T-helper 1 cell treated with Interleukin-12 subunit alpha and Interleukin-12 subunit beta and Interleukin-4 antibody, amounts not matched to agents 30 ng/mL and 1 ng/mL, for 36 hours (primary cell): Measurements from ENCODE around the gene NDE1. TPM values are rescaled to one million over a fixed set of nuclear protein-coding genes. Genes with fewer than 3 reads are reported as not detected.

Experiments
- intact Hi-C: fragments of 100-400 bp; cut with micrococcal nuclease; formaldehyde crosslinking; loops from one replicate; pipeline ENCODE4 v1.15.1; 2024
- total RNA-seq: library from RNA; stranded (reverse); gene quantifications from 2 replicates; pipeline ENCODE4 v1.2.3, GENCODE V29; 2022

Gene NDE1
- total RNA-seq, 1 donor from 2014 or later: 126 TPM

DNA sequence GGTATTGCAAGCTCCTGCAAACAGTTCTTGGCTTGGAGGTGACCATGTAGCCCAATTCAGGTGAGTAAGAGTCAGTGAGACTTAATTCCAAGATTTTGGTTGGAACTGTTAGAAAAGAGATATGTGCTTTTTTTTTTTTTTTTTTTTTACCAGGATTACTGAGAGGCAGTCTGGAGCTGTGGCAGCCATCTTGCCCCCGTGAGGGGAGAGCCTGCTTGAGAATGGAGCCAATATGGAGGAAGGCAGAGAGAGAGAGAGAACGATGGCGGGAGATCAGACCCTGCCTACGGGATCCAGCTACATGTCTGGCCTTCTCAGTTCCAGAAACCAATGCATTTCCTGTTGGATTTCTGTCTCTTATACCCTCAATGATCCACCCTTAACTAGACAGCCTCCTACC, 109.0 kb downstream of the NDE1 start:
- intact Hi-C loops: no loop called here

DNA sequence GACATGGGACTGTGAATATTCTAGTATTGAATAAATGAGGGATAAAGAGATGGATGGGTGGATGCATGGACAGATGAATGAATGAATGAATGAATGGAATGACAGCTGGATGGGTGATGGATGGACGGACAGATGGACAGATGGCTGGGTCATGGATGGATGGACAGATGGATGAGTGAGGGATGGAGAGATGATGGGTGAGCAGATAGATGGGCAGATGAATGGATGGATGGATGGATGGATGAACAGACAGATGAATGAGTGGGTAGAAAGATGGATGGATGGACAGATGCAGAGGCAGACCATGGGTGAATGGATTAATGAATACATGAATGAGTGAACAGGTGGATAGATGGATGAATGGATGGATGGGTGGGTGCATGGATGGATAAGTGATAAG, 110.1 kb downstream of the NDE1 start:
- intact Hi-C loops: loop anchor here (10.0 kb wide), 1 partner anchor 265 kb away; no protein-coding TSS in a partner anchor

DNA sequence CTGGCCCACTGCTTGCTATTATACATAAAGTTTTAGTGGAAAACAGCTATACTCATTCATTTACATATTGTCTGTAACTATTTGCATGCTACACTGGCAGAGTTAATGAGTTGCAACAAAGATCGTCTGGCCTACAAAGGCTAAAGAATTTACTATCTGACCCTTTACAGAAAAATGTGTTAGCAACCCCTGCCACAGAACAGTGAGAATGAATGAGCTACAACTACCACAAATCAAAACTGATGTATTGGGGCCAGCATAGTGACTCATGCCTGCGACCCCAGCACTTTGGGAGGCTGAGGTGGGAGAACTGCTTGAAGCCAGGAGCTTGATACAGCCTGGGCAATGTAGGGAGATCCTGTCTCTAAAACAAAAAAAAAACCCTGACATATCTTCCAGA, 114.1 kb downstream of the NDE1 start:
- intact Hi-C loops: loop anchor here (10.0 kb wide), 1 partner anchor 261 kb away; no protein-coding TSS in a partner anchor

DNA sequence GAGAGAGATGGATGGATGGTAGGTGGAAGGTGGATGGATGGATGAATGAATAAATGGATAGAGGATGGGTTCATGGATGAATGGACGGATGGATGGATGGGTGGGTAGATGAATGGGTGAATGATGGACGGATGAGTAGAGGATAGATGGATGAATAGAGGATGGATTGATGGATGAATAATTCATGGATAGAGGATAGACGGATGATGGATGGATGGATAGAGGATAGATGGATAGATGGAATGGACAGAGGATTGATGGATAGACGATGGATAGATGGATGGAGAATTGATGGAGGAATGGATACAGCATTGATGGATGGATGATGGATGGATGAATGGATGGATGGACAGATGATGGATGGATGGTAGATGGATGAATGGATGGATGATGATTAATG, 115.1 kb downstream of the NDE1 start:
- intact Hi-C loops: loop anchor here (10.0 kb wide), 1 partner anchor 260 kb away; no protein-coding TSS in a partner anchor

DNA sequence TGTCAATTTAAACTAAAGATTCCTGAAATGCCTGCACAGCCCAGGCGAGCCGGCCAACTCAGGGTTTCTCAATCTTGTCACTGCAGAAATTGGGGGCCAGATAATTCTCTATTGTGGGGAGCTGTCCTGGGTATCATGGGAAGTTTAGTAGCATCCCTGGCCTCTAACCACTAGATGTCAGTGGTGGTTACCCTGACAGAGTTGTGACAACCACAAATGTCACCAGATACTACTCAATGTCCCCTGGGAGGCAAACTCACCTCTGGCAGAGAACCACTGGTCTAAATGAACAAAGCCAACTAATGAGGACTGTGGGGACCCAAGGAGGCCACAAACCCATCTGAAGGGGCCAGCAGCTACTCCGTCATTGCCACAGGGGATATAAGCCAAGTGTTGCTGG, 115.8 kb downstream of the NDE1 start:
- intact Hi-C loops: loop anchor here (1.0 to 10.0 kb wide), 5 partner anchors 56 to 429 kb away; no protein-coding TSS in a partner anchor

DNA sequence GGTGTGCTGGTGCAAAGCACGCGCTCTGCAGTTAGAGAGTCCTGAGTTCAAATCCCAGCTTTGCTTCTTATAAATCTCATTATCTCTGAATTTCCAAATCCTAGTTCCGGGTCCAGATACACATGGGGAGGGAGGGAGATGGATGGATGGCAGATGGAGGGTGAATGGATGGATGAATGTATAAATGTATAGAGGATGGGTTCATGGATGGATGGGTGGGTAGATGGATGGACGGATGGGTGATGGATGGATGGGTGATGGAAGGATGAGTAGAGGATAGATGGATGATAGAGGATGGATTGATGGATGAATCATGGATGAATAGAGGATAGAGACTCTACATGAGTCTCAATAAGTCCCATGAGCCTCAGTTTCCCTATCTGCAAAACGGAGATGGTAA, 116.9 kb downstream of the NDE1 start:
- intact Hi-C loops: loop anchor here (1.0 to 10.0 kb wide), 5 partner anchors 55 to 428 kb away; no protein-coding TSS in a partner anchor

DNA sequence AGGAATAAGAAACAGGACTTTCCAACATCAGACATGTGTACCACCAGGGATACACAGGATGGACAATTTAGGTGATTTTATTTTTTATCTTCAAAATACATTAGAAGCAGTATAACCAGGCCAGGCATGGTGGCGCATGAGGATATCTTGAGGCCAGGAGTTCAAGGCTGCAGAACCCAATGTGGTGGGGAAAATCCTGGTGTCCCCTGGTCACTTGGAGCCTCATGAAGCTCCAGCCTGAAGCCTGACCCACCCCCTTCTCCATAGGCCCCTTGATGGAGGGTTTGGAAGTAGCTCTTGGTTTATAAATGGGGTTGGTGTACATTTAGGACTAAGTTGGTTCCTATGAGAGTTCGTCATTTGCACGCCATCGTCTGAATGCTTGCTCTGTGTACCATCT, 118.2 kb downstream of the NDE1 start:
- intact Hi-C loops: loop anchor here (10.0 kb wide), 1 partner anchor 257 kb away; no protein-coding TSS in a partner anchor

DNA sequence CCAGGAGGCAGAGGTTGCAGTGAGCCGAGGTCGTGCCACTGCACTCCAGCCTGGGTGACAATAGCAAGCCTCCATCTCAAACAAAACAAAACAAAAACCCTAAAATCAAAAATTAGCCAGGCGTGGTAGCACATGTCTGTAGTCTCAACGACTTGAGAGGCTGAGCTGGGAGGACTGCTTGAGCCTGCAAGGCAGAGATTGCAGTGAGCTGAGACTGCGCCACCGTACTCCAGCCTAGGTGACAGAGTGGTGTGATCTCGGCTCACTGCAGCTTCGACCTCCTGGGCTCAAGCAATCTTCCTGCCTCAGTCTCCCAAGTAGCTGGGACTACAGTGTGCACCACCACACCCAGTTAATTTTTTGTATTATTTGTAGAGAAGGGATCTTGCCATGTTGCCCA, 119.2 kb downstream of the NDE1 start:
- intact Hi-C loops: loop anchor here (10.0 kb wide), 1 partner anchor 256 kb away; no protein-coding TSS in a partner anchor

DNA sequence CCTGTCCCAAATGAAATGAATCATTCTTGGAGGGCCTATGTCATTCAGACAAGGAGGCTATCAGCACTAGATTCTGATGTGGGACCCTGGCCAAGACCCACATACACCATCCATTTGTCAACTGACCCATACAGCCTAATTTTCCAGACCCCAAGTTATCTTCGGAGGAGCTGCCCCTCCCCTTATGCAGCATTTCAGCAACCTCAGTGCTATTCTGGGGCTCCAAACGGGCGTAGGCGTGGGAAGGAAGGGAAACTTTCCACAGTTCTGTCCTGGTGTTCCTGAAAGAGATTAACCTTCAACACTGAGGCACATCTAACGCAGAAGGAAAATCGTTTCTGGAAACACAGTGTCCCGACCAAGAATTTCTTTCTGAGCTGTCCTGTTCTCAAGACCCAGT, 120.1 kb downstream of the NDE1 start:
- intact Hi-C loops: no loop called here

DNA sequence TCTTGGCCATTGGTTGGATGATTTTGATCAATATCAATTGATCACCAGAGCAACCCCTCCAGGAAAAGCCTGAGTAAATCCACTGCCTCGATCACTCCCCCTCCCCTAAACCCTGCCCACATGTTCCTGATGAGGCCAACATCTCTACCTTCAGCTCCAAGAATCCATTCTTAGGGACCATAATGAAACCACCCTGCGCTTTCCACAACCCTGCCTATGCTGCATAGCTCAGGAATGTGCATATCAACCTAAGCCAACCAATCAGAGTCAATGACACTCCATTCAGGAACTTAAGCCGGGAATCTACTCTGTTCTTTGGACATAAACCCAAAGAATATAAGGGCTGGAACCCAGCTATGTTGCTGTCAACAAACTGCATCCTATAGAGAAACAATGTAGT, 120.5 kb downstream of the NDE1 start:
- intact Hi-C loops: no loop called here

DNA sequence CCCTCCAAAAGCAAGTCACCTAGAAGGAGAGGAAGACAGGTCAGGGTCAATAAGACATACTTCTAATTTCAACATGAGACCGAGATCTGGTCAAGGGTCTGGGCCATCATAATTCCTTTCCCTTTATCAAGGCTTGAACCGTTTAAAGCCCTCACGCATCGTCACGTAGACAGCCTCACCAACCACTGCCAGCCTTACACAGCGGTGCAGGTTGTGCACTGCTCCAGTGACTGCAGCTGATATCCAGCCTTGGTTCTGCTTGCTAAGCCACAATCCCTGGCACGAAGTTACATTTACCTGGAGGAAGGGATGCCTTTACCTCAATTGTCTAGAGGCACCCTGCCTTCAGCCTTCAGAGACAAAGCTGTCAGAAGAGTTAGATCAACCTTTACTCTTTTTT, 121.6 kb downstream of the NDE1 start:
- intact Hi-C loops: no loop called here

DNA sequence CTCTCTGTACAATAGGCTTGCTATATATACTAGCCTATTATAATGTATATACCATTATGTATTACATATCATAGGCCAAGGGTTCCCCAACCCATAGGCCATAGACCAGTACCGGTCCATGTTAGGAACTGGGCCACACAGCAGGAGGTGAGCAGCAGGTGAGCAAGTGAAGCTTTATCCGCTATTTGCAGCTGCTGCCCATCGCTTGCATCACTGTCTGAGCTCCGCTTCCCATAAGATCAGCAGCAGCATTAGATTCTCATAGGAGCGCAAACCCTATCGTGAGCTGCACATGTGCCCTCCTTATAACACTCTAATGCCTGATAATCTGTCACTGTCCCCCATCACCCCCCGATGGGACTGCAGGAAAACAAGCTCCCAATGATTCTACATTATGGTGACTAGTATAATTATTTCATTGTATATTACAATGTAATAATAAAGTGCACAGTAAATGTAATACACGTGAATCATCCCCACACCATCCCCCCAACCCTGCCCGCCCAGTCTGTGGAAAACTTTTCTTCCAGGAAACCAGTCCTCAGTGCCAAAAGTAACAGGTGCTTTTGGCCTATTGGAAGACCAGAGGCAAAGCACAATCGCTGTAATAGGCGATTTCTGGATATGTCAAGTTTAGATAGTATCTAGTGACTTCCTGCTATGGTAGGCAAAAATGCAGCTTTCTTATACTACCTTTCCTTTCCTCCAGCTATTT, 122.7 kb downstream of the NDE1 start:
- intact Hi-C loops: no loop called here

DNA sequence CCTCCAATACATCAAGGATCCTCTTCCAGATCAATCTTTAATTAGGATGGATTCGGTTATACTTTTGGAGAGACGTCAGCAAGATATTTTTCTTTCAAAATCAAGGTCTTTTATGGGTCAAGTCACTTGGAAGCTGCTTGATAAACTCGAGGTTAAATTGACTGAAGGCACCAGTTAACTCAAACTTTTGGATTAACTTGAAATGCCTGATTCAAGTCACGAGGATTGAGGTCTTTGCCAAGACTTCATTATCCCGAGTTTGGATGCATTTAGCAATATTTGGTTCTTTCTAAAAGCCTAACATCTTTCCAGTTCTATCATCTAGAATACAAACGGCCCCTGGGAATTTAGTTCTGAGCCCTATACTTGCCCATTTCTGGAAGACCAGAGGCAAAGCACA, 123.9 kb downstream of the NDE1 start:
- intact Hi-C loops: no loop called here

DNA sequence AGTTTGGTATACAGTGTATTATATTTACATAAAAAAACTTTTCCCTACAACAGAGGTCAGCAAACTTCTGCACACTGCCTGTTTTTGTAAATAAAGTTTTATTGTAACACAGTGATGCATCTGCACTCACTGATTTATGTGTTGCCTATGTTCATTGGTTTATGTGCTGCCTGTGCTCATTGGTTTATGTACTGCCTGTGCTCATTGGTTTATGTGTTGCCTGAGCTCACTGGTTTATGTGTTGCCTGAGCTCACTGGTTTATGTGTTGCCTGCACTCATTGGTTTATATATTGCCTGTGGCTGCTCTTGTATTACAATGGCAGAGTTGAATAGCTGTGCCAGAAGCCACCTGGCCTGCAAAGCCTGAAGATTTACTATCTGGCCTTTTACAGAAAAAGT, 125.2 kb downstream of the NDE1 start:
- intact Hi-C loops: no loop called here

DNA sequence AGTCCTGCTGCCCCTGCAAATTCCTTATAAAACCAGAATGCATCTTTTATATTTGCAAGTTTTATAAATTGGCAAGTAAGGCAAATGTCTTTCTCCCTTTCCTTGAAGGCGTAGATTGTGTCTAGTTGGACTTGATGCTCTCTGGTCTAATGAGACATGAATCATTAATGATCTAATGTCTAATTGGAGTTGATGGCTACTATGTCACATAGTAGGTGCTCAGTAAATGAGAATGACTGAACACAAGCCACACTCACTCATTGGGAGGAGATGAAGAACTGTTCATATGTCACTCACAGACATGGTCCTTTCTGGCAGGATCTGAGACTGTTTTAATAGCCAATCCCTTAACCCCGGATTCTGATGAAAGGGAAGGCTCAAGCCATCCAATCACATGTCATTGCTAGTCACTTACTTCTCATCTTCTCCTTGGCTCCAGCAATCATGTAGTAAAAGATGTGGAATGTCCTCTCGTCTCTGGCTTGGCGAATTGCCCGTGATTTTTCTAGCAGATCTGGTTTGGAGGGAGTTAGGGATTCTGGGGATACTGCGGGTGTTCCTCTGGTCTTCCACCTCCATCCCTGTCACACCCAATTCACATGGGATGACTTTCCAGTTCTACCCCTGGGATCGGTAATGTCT, 125.7 kb downstream of the NDE1 start:
- intact Hi-C loops: no loop called here

Other genes starting within 250 kb of the NDE1 start
- 5.9 and 6.9 TPM in 2 replicates for gene BMERB1, start 215.7 kb upstream of the NDE1 start, total RNA-seq
- gene MARF1, start 7.1 kb upstream of the NDE1 start, total RNA-seq: 85.5 and 86.1 TPM in 2 replicates
- gene MYH11, start 206.8 kb downstream of the NDE1 start, total RNA-seq: not detected in 2 replicates
- gene CEP20, start 238.4 kb downstream of the NDE1 start, total RNA-seq: 43.7 and 46.5 TPM in 2 replicates